K562 (cell line): Measurements from ENCODE around the gene CEACAM21. TPM values are rescaled to one million over a fixed set of nuclear protein-coding genes. Genes with fewer than 3 reads are reported as not detected.

Source experiments
- ATAC-seq: fragments of 200-7000 bp; cut with Tn5 transposase; 3 replicates; pipeline ENCODE4 v1.9.1; 2020; ENCODE audit warnings: moderate library complexity
- BruUV-seq: library from RNA; stranded (reverse); fragments of 400-500 nt; replicated peaks from 2 replicates; lab custom pipeline; 2021; lab: Mats Ljungman, UMichigan
- CTCF ChIA-PET: fragments of 300-600 bp; formaldehyde crosslinking; extraction: SDS; loops from one replicate; lab custom pipeline; 2021; ENCODE audit warnings: low intra/inter-chr PET ratio; lab: Yijun Ruan, JAX
- POLR2A ChIA-PET: fragments of 300-600, 350-650 bp; sonication (Branson Sonifier 250); formaldehyde crosslinking; extraction: SDS; loops from one replicate; lab custom pipeline; 2021; ENCODE audit warnings: antibody characterized with exemption, inconsistent platforms; lab: Yijun Ruan, JAX
- DNase-seq, 4 experiments: peaks; one replicate each; pipeline versions ENCODE4 v3.0.0 to v3.0.0-alpha.2; 2011 to 2018; ENCODE audit warnings: low spot score in 3 of 4, mixed read lengths in 3 of 4; ENCODE audit errors: extremely low read depth in 1 of 4
- FAIRE-seq: peaks from 2 replicates; lab custom pipeline; 2011; peaks lifted over from hg19 to GRCh38; lab: Jason Lieb, UNC
- H2AFZ ChIP-seq: 2 replicates; pipeline ENCODE4 v1.6.0; 2011; ENCODE audit warnings: low read depth, low read length, control low read depth, inconsistent platforms
- H3K27ac ChIP-seq: fragments of 200-600 bp; 3 replicates; pipeline ENCODE4 v1.8.0; 2011; ENCODE audit warnings: low read depth, mild to moderate bottlenecking, control low read depth, inconsistent platforms, low read length, moderate library complexity, mixed read lengths; ENCODE audit errors: extremely low read depth
- H3K27me3 ChIP-seq, 2 experiments: fragments of 300-600 bp in 1 of 2; 2 replicates in 1 of 2; 3 replicates in 1 of 2; pipeline versions ENCODE4 v1.6.0 to v1.8.0; 2011; ENCODE audit warnings: inconsistent platforms in 2 of 2, low read length in 2 of 2, mild to moderate bottlenecking in 1 of 2, mixed read lengths in 1 of 2, moderate library complexity in 1 of 2; ENCODE audit not compliant: control insufficient read depth in 2 of 2, insufficient read depth in 2 of 2
- H3K36me3 ChIP-seq: fragments of 300-600 bp; 3 replicates; pipeline ENCODE4 v1.8.0; 2011; ENCODE audit warnings: mild to moderate bottlenecking, low read length, inconsistent platforms; ENCODE audit not compliant: control insufficient read depth, insufficient read depth
- H3K4me1 ChIP-seq, 2 experiments: fragments of 200-600 bp in 1 of 2; replicated peaks in 1 of 2; 2 replicates in 1 of 2; 3 replicates in 1 of 2; pipeline versions ENCODE4 v1.5.1 to v1.8.0; 2011; ENCODE audit warnings: inconsistent platforms in 2 of 2, low read length in 2 of 2, mild to moderate bottlenecking in 1 of 2, mixed read lengths in 1 of 2, moderate library complexity in 1 of 2; ENCODE audit not compliant: control insufficient read depth in 2 of 2, insufficient read depth in 2 of 2
- H3K4me2 ChIP-seq: 2 replicates; pipeline ENCODE4 v1.6.1; 2011; ENCODE audit warnings: low read length, control low read depth, inconsistent platforms, mixed read lengths; ENCODE audit not compliant: insufficient read depth
- H3K4me3 ChIP-seq: fragments of 200-600 bp; sonication (generic), shearing (Covaris generic); 2 replicates; pipeline ENCODE4 v1.5.1; 2016; ENCODE audit warnings: control low read depth, inconsistent platforms
- H3K79me2 ChIP-seq: fragments of 200-600 bp; 3 replicates; pipeline ENCODE4 v1.8.0; 2011; ENCODE audit warnings: low read length, inconsistent platforms; ENCODE audit not compliant: control insufficient read depth, insufficient read depth
- H3K9ac ChIP-seq, 2 experiments: 2 replicates each; pipeline versions ENCODE4 v1.6.0 to v1.6.1; 2011; ENCODE audit warnings: low read depth in 2 of 2, low read length in 2 of 2, control low read depth in 1 of 2, inconsistent platforms in 1 of 2, mild to moderate bottlenecking in 1 of 2, mixed read lengths in 1 of 2; ENCODE audit not compliant: insufficient read depth in 1 of 2
- H3K9me1 ChIP-seq: one replicate; pipeline ENCODE4 v1.6.0; 2011; ENCODE audit warnings: inconsistent platforms, mild to moderate bottlenecking, low read length, moderate library complexity; ENCODE audit not compliant: control insufficient read depth, insufficient read depth
- H3K9me3 ChIP-seq: replicated peaks from 2 replicates; pipeline ENCODE4 v1.5.1; 2011; ENCODE audit warnings: low read depth, low read length, inconsistent platforms; ENCODE audit not compliant: control insufficient read depth, insufficient read depth
- H4K20me1 ChIP-seq: replicated peaks from 2 replicates; pipeline ENCODE4 v1.6.1; 2011; ENCODE audit warnings: low read length, inconsistent platforms, mixed read lengths; ENCODE audit not compliant: control insufficient read depth, insufficient read depth
- E2F3 ChIP-seq: fragments of 250-450 bp; sonication (Bioruptor Pico); IDR thresholded peaks from 2 replicates; pipeline ENCODE4 v1.4.0; 2020; ENCODE audit warnings: mild to moderate bottlenecking
- SREBF2 ChIP-seq: sonication (generic); formaldehyde crosslinking; IDR thresholded peaks from 2 replicates; pipeline ENCODE4 v1.4.0; 2020; ENCODE audit warnings: mild to moderate bottlenecking, missing genetic modification reagents
- TARDBP ChIP-seq: fragments of 450-650 bp; IDR thresholded peaks from 2 replicates; pipeline ENCODE4 v1.6.1; 2016
- TBL1XR1 ChIP-seq, 2 experiments: IDR thresholded peaks; 2 replicates each; pipeline ENCODE4 v1.6.1; 2012; ENCODE audit warnings: improper control_type of control experiment in 2 of 2, low read length in 2 of 2, mild to moderate bottlenecking in 1 of 2
- XRCC5 ChIP-seq: fragments of 200-400 bp; formaldehyde crosslinking; IDR thresholded peaks from 2 replicates; pipeline ENCODE4 v1.6.1; 2017; ENCODE audit warnings: low read depth, mild to moderate bottlenecking, low read length
- in situ Hi-C: fragments of 300-500 bp; cut with MboI; formaldehyde crosslinking; loops from 4 replicates; pipeline ENCODE4 v1.15.0; 2018; ENCODE audit warnings: inconsistent platforms, mixed read lengths
- intact Hi-C: fragments of 100-400 bp; cut with micrococcal nuclease; formaldehyde crosslinking; loops from 2 replicates; pipeline ENCODE4 v1.14.2; 2022
- polyA plus RNA-seq, 8 experiments: library from polyadenylated mRNA; depleted of rRNA in 4 of 8; stranded (reverse) in 5 of 8; unstranded in 3 of 8; fragments of >200 nt; fragmentation: Nextera tagmentation in 2 of 8; fragmentation: Illumina TruSeq in 1 of 8; extraction: Ambion mirVana in 2 of 8; extraction: Trizol in 1 of 8; gene quantifications; 2 replicates each; pipeline versions ENCODE4 v1.2.1 to v1.2.3, GENCODE V29; 2011 to 2014; ENCODE audit warnings: inconsistent platforms in 1 of 8, missing spikeins in 1 of 8
- total RNA-seq, 7 experiments: library from RNA; depleted of rRNA in 6 of 7; stranded (reverse); fragments of >200 nt in 6 of 7; fragmentation: Illumina TruSeq in 2 of 7; extraction: Trizol in 2 of 7; gene quantifications; 2 replicates each; pipeline versions ENCODE4 v1.2.1 to v1.2.3, GENCODE V29; 2011 to 2021; ENCODE audit warnings: low replicate concordance in 1 of 7
- TF ChIP-seq, protein P1 (sequence below), 2 experiments: fragments of 450-650 bp; IDR thresholded peaks; 2 replicates each; pipeline ENCODE4 v1.6.1; 2016

Gene CEACAM21
- total and polyA plus RNA-seq, 9 of the 15 experiments (the other 6 are each of a cell fraction or from before 2014, with no cell fraction given) = 0.06 to 0.40 (median 0.18) TPM; not detected in 1

DNA sequence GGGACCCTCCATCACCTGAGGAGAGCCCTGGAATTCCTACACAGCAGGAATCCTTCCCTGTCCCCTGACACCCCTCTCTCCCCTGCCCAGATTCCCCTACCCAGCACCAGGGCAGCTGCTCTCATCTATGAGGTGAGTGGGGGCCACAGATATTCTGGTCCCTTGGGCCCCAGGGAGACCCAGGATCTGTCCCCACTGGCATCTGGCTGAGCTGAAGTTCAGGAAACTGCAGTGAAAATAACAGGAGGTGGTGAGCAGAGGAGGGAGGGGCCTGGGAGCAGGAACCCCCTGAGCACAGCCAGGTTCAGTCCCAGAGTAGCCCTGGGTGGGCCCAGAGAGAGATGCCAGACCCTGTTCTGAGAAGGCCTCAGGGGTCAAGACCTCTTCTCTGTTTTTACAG lies 10.1 kb downstream of the CEACAM21 start:
- H4K20me1 ChIP-seq = no peaks in the 10 kb centered on the region
- no peak overlapping the region for H3K4me3 ChIP-seq
- intact Hi-C loops (no loop called here), in situ Hi-C loops (no loop called here)
- DNase-seq = no peak
- no TSS peak for BruUV-seq
- TF ChIP-seq E2F3 (CRISPR knock-in tag) (no peak), XRCC5 (no peak), TARDBP (no peak), TBL1XR1 (IDR thresholded peaks at IDR 0.05; ENCODE audit: low read length in 2 of 2) (no peak), SREBF2 (CRISPR knock-in tag) (no peak)
- TF ChIP-seq, protein P1, sequence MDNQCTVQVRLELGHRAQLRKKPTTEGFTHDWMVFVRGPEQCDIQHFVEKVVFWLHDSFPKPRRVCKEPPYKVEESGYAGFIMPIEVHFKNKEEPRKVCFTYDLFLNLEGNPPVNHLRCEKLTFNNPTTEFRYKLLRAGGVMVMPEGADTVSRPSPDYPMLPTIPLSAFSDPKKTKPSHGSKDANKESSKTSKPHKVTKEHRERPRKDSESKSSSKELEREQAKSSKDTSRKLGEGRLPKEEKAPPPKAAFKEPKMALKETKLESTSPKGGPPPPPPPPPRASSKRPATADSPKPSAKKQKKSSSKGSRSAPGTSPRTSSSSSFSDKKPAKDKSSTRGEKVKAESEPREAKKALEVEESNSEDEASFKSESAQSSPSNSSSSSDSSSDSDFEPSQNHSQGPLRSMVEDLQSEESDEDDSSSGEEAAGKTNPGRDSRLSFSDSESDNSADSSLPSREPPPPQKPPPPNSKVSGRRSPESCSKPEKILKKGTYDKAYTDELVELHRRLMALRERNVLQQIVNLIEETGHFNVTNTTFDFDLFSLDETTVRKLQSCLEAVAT (IDR thresholded peaks at IDR 0.05) = no peak
- no peaks in the 10 kb centered on the region for H3K79me2 ChIP-seq
- no peaks in the 10 kb centered on the region for H3K36me3 ChIP-seq
- H3K27me3 ChIP-seq = no peaks in the 10 kb centered on the region
- ATAC-seq = no peak
- H3K4me2 ChIP-seq = no peak overlapping the region
- no peaks in the 10 kb centered on the region; the same call in 1 of the 2 replicates for H3K9me3 ChIP-seq
- no peak for FAIRE-seq
- H2AFZ ChIP-seq = no peak overlapping the region
- no peaks in the 10 kb centered on the region for H3K9me1 ChIP-seq
- H3K4me1 ChIP-seq = no peaks in the 10 kb centered on the region
- H3K9ac ChIP-seq = no peak overlapping the region
- ChIA-PET CTCF (no interaction called here), POLR2A (no interaction called here)
- no peak overlapping the region for H3K27ac ChIP-seq
